GM21423 (cell line): Measurements from ENCODE around the gene COMMD6.

Source experiments
- ATAC-seq: cut with Tn5 transposase; IDR thresholded peaks from one replicate; pipeline ENCODE4 v1.9.1; 2021; ENCODE audit warnings: mild to moderate bottlenecking, moderate library complexity; ENCODE audit not compliant: unreplicated experiment

COMMD6 gene

DNA sequence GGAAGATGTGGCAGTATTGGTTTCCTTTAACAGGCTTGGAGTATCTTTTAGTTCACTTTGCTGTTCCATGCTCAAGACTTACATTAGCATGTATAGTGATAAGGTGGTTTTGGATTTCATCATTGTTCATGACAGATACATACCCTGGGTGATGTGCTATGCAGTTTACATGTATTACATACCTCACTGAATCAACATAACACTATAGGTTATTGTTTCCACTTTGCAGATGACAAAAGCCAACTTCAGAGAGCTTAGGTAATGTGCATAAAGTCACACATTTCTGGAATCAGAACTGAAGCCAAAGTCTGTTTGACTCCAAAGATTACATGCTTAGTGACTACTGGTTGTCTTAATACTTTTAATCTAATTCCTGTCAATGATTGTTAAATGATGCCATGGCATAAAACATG lies 7.1 kb downstream of the COMMD6 start:
- no peak for ATAC-seq

GRCh38 chr13:75521956-75522355 lies 15.7 kb downstream of the COMMD6 start:
- ATAC-seq: no peak

GRCh38 chr13:75518439-75519088 lies 19.1 kb downstream of the COMMD6 start:
- no peak for ATAC-seq

DNA sequence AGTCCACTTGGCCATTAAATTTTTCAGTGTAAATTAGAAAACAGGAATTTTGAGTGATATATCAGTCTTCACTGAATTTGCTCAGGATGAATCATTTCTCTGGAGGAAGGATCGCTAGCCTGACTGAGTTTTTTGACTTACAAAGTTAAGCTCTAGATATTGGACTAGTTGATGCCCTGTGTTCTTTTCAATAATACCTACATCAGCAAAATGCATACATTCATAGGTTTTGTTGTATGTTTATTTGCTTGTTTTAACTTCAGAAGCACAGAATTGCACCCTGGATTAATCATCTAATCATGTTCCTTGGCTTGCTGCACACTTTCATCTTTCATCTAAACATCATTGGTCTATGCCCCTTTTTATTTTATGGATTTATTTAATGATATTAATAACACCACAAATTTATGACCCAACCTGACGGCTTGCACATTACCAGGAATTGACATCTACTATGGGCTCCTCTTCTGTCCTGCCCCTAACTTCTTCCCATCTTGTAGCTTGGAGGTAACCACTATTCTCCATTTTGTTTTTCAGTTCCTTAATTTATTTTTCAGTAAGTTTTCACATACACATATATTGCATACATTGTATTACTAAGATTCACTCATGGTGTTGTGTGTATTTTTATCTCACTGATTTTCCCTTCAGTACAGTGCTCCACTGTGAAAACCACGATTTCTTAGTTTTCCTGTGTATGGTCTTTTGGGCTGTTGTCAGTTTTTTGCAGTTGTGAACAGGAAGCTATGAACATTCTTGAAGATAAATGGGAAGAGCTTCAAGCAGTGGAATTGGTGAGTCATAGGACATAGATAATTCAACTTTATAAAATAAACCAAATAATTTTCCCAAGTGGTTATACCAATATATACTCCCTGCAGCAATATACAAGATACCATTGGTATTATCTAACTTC lies 23.3 kb downstream of the COMMD6 start:
- ATAC-seq: no peak

- ATAC-seq: no peak
Measured at GRCh38 chr13:75513271-75513670, 24.4 kb downstream of the COMMD6 start.

DNA sequence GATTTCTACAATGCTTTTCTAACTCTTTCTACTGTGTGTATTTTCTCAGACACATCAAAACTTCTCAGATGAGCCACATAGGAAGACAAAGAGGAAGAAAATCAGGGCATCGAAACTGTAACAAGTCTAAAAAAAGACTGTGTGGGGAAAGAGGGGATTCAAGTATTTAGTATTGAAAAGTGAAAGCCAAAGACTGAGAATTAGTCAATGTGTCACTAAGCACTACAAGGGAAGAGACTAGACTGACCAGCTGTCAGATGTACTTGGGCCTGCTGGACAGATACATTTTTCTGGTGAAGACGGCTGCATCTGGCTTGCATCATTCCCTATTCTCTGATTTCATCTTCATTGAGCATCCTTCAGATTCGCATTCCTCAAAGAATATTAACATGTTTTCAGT lies 25.4 kb downstream of the COMMD6 start:
- ATAC-seq: peak; percentile 97

GRCh38 chr13:75511051-75511625 lies 26.5 kb downstream of the COMMD6 start:
- no peak for ATAC-seq

- no peak for ATAC-seq
Measured at GRCh38 chr13:75508002-75508548, 29.6 kb downstream of the COMMD6 start.

GRCh38 chr13:75507027-75508001 lies 30.3 kb downstream of the COMMD6 start:
- ATAC-seq: no peak

DNA sequence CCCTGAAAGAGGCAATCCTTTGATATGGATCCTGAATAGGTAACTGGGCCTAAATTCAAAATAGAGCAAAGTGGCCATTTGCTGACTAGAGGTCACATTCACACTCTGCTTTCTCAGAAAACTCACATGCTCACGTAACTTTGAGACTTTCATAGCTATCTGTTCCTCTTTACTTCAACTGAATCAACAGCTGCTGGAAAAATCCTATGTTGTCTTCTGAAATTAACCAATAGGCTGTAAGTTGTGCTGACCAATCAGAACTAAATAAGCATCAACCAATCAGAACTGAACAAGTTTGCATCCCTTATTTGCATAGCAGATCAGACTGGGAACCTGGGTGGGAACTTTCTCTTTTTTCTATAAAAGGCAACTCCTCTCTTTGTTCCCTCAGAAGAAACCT lies 31.6 kb downstream of the COMMD6 start:
- ATAC-seq: no peak

- ATAC-seq: no peak
Measured at GRCh38 chr13:75505327-75505726, 32.3 kb downstream of the COMMD6 start.

DNA sequence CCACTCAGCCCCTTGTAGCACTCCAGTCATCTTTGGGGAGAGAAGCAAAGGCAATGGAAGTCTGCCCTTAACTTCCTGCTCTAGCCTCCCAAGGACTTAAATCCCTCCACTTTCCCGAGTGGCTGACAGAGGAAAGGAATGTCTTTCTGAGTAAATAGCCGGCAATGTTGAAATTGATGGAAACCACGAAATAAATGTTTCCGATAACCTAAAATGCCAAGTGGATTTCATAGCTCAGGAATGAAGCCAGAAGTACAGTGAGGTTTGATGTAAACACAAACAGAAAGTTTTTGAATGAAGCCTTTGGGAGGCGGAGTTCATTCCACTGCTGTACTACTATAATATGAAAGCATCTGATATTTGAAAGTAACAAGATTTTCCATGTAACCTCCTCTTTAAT lies 41.7 kb downstream of the COMMD6 start:
- no peak for ATAC-seq

DNA sequence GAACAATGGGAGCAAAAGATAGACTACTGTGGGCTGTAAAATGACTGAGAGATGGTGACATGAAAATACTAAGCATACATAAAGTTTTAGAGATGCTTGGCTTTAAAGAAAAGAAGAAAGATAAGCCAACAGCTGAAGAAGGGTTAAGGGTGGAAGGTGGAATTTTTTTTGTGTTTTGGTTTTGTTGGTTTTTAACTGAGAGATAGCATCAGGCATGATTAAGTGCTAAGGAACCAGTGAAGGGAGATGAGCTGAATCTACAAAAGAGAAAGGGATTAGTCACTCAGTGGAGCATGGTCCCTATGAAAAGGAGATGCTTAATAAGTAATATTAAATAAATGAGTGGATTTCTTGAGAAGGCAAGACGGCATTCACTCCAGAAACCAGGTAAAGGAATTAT lies 43.1 kb downstream of the COMMD6 start:
- ATAC-seq: no peak

DNA sequence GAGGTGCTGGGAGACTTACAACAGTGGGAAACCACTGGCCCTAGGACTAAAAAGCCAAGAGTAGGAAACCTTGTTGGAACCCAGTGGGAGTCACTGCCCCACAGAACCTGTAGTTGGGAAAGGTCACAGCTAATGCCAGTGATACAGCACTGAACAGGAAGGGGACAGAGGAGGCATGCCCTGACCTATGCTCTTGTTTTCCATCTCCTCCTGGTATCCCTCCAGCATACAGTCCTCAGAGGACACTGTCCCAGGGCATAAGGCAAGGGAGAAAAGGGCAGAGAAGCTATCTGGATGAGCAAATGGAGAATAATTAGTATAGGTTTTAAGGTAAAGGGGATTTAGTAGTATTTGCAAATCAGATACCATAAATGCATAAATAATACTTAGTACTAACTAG lies 44.5 kb downstream of the COMMD6 start:
- ATAC-seq: no peak

DNA sequence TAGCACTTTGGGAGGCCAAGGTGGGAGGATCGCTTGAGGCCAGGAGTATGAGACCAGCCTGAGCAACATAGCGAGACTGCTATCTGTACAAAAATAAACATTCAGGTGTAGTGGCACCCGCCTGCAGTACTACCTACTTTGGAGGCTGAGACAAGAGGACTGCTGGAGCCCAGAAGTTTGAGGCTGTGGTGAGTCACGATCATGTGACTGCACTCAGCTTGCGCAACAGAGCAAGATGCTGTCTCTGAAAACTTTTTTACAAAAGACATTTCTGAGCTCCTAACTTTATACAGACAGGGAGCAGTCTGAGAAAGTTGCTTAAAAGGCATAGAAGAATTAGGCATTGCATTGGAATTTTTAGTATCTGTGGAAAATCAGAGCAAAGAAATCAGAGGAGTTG lies 45.3 kb downstream of the COMMD6 start:
- no peak for ATAC-seq

DNA sequence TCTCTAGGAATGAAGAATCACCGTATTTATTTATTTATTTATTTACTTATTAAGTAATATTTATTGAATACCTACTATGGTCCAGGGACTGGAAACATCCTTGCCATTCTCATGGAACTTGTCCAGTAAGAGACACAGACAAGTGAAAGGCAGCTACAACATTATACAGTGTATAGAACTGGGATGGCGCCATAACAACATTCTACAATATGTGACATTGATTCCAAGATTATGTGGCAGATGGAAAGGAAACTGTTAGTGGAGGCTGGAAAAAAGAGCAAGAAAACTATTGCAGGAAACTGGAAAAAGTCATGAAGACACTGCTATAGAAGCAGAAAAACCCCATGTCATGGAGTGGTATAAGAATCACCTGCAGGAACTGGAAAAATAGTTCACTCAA lies 46.3 kb downstream of the COMMD6 start:
- no peak for ATAC-seq

GRCh38 chr13:75489502-75490263 lies 48.0 kb downstream of the COMMD6 start:
- ATAC-seq: peak; percentile 88

DNA sequence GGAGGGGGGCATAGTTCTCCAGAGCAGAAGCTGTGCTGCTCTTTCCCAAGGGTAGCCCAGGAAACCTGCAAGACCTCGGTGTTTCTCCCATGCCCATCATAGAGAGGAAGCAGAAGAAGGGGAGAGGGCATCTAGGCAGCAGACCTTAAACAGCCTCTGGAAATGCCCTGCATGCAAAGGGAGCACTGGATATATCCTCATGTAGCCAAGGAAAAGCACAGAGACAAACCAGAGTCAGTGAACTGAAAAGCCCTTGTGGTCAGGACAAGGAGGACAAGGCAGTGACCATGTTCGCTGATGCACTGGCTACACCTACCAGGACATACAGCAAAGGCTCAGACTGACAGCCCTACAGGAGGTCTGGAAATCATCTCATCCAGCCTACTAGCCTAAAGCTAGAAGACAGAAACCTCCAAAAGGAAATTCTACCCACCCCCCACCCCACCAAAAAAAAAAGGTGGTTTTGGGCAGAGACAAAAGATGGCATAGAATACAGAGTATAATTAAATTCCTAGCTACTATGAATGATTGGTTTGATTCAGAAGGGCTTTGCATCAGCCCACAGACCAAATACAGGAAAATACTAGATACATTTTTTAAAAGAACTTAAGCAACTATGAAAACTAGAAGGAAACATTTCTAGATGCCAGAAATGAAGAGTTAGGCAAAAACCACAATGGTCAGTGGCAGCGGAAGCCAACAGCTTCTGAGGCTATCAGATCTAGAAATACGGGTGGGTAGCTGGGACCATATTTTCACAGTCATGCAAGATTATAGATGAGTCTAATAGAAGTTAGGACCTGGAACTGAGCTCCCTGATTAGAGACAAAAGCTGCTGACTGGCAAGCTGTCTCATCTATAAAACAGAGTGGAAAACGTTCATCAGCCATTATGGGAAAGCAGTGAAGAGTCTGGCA lies 51.2 kb downstream of the COMMD6 start:
- no peak for ATAC-seq
